Endothelial cell of umbilical vein (primary cell): Measurements from ENCODE around the gene MGLL. TPM values are rescaled to one million over a fixed set of nuclear protein-coding genes. Genes with fewer than 3 reads are reported as not detected.

Experiments used
- BruUV-seq: library from RNA; stranded (reverse); fragments of 400-500 nt; replicated peaks from 2 replicates; lab custom pipeline; 2021; lab: Mats Ljungman, UMichigan
- CTCF ChIA-PET: fragments of 300-600, 350-600 bp; sonication (Branson Sonifier 250); formaldehyde crosslinking; loops from one replicate; lab custom pipeline; 2021; ENCODE audit warnings: antibody characterized with exemption, inconsistent platforms; lab: Charles Lee
- POLR2A ChIA-PET: fragments of 300-600, 350-600 bp; sonication (Branson Sonifier 250); formaldehyde crosslinking; loops from one replicate; lab custom pipeline; 2021; ENCODE audit warnings: antibody characterized with exemption, inconsistent platforms; lab: Charles Lee
- DNase-seq: peaks from one replicate; pipeline ENCODE4 v3.0.0-alpha.2; 2011; ENCODE audit warnings: low read depth, low spot score
- FAIRE-seq: peaks from 2 replicates; lab custom pipeline; 2011; peaks lifted over from hg19 to GRCh38; lab: Jason Lieb, UNC
- H2AFZ ChIP-seq: 2 replicates; pipeline ENCODE4 v1.6.0; 2012; ENCODE audit warnings: low read depth, low read length, control low read depth, inconsistent platforms
- H3K27ac ChIP-seq: 2 replicates; pipeline ENCODE4 v1.5.1; 2011; ENCODE audit warnings: low read depth, mild to moderate bottlenecking, control low read depth, low read length, moderate library complexity; ENCODE audit not compliant: insufficient read depth
- H3K27me3 ChIP-seq, 2 experiments: 2 replicates each; pipeline versions ENCODE4 v1.6.0 to v1.6.1; 2011; ENCODE audit warnings: low read length in 2 of 2, mixed read lengths in 1 of 2; ENCODE audit not compliant: control insufficient read depth in 2 of 2, insufficient read depth in 2 of 2
- H3K36me3 ChIP-seq, 2 experiments: 2 replicates in 1 of 2; 3 replicates in 1 of 2; pipeline ENCODE4 v1.5.1; 2011; ENCODE audit warnings: low read length in 2 of 2, mild to moderate bottlenecking in 1 of 2, moderate library complexity in 1 of 2; ENCODE audit not compliant: control insufficient read depth in 2 of 2, insufficient read depth in 2 of 2; ENCODE audit errors: extremely low read depth in 1 of 2
- H3K4me1 ChIP-seq: 3 replicates; pipeline ENCODE4 v1.5.1; 2011; ENCODE audit warnings: mild to moderate bottlenecking, low read length; ENCODE audit not compliant: control insufficient read depth, insufficient read depth; ENCODE audit errors: extremely low read depth
- H3K4me2 ChIP-seq: 2 replicates; pipeline ENCODE4 v1.6.1; 2011; ENCODE audit warnings: low read length, control low read depth, mixed read lengths; ENCODE audit not compliant: insufficient read depth
- H3K4me3 ChIP-seq, 3 experiments: fragments of 200-600 bp in 1 of 3; sonication (generic), shearing (Covaris generic) in 1 of 3; replicated peaks in 1 of 3; 2 replicates each; pipeline ENCODE4 v1.5.1; 2011 to 2016; ENCODE audit warnings: control low read depth in 3 of 3, low read length in 3 of 3, mild to moderate bottlenecking in 2 of 3, inconsistent platforms in 1 of 3, low read depth in 1 of 3, moderate library complexity in 1 of 3; ENCODE audit not compliant: insufficient read depth in 1 of 3
- H3K79me2 ChIP-seq: 2 replicates; pipeline ENCODE4 v1.6.0; 2012; ENCODE audit warnings: low read length, inconsistent platforms; ENCODE audit not compliant: control insufficient read depth, insufficient read depth
- H3K9ac ChIP-seq: replicated peaks from 2 replicates; pipeline ENCODE3; 2011; ENCODE audit warnings: low read length, control low read depth; ENCODE audit not compliant: insufficient read depth; ENCODE audit errors: extremely low read depth
- H3K9me1 ChIP-seq: replicated peaks from 3 replicates; pipeline ENCODE4 v1.6.0; 2011; ENCODE audit warnings: mild to moderate bottlenecking, low read length; ENCODE audit not compliant: control insufficient read depth, insufficient read depth; ENCODE audit errors: extremely low read depth
- H3K9me3 ChIP-seq: replicated peaks from 2 replicates; pipeline ENCODE4 v1.5.1; 2012; ENCODE audit warnings: low read length, inconsistent platforms; ENCODE audit not compliant: control insufficient read depth, insufficient read depth
- H4K20me1 ChIP-seq: replicated peaks from 2 replicates; pipeline ENCODE3; 2011; ENCODE audit warnings: mild to moderate bottlenecking, low read length; ENCODE audit not compliant: control insufficient read depth, insufficient read depth; ENCODE audit errors: extremely low read depth
- CTCF ChIP-seq, 2 donors: IDR thresholded peaks; 1 replicate in 1 of 2; 2 replicates in 1 of 2; pipeline ENCODE4 v1.5.1; 2011; ENCODE audit warnings: low read length in 2 of 2, mild to moderate bottlenecking in 2 of 2, moderate library complexity in 2 of 2, control low read depth in 1 of 2, inconsistent platforms in 1 of 2, low read depth in 1 of 2; ENCODE audit not compliant: insufficient read depth in 1 of 2; ENCODE audit errors: extremely low read depth in 1 of 2
- EZH2 ChIP-seq: IDR thresholded peaks from 2 replicates; pipeline ENCODE4 v1.6.1; 2012; ENCODE audit warnings: borderline replicate concordance, low read depth, mild to moderate bottlenecking, moderate library complexity, low read length, inconsistent platforms; ENCODE audit not compliant: severe bottlenecking
- FOS ChIP-seq: IDR thresholded peaks from 2 replicates; pipeline ENCODE4 v1.6.1; 2011; ENCODE audit warnings: mild to moderate bottlenecking, low read length, moderate library complexity, borderline replicate concordance; ENCODE audit not compliant: insufficient read depth
- GATA2 ChIP-seq: IDR thresholded peaks from 2 replicates; pipeline ENCODE4 v1.7.0; 2011; ENCODE audit warnings: low read depth, mild to moderate bottlenecking, moderate library complexity, mixed read lengths, low read length; ENCODE audit not compliant: insufficient read length, insufficient read depth
- JUN ChIP-seq: IDR thresholded peaks from 2 replicates; pipeline ENCODE4 v1.6.1; 2011; ENCODE audit warnings: borderline replicate concordance, low read depth; ENCODE audit not compliant: insufficient read length, insufficient read depth
- MAX ChIP-seq: IDR thresholded peaks from 2 replicates; pipeline ENCODE4 v1.6.1; 2011; ENCODE audit not compliant: insufficient read depth, insufficient read length
- MYC ChIP-seq: IDR thresholded peaks from one replicate; pipeline ENCODE4 v1.6.1; 2011; ENCODE audit warnings: mild to moderate bottlenecking, low read depth, low read length
- POLR2A ChIP-seq: IDR thresholded peaks from 2 replicates; pipeline ENCODE4 v1.6.1; 2012; ENCODE audit warnings: low read depth, mild to moderate bottlenecking, control low read depth, low read length
- POLR2AphosphoS5 ChIP-seq: IDR thresholded peaks from 2 replicates; pipeline ENCODE4 v1.6.1; 2012; ENCODE audit warnings: low read depth, mild to moderate bottlenecking, control low read depth, low read length, moderate library complexity; ENCODE audit not compliant: insufficient read depth
- dilution Hi-C: fragments of 300-500 bp; cut with MboI; formaldehyde crosslinking; loops from one replicate; pipeline ENCODE4 v1.15.0; 2019; ENCODE audit warnings: low sequenced_read_pairs; ENCODE audit not compliant: extremely low pct_ligation_motif_present
- intact Hi-C: fragments of 100-400 bp; cut with micrococcal nuclease; formaldehyde crosslinking; loops from one replicate; pipeline ENCODE4 v1.10.0; 2022
- polyA plus RNA-seq, 4 experiments: library from polyadenylated mRNA; depleted of rRNA in 3 of 4; stranded (reverse) in 3 of 4; unstranded in 1 of 4; fragments of >200 nt; gene quantifications; 2 replicates each; pipeline versions ENCODE4 v1.2.1 to v1.2.3, GENCODE V29; 2011 to 2012; ENCODE audit warnings: missing spikeins in 1 of 4
- total RNA-seq: library from RNA; stranded (reverse); gene quantifications from 2 replicates; pipeline ENCODE4 v1.2.3, GENCODE V29; 2021

The MGLL gene
- total and polyA plus RNA-seq, 2 donors (not counting 3 experiments of a cell fraction or from before 2014, with no cell fraction given), result 30.7 to 60.2 TPM

GRCh38 chr3:127772827-127773751 lies 49.2 kb downstream of the MGLL start:
- no peaks in the 10 kb centered on the region for H3K9me3 ChIP-seq
- peaks cover 29% of the 10 kb centered on the region for H3K4me1 ChIP-seq
- no peak overlapping the region for H3K4me3 ChIP-seq
- H2AFZ ChIP-seq, result no peak overlapping the region
- H3K4me2 ChIP-seq, result no peak overlapping the region
- no peak for DNase-seq
- ChIA-PET CTCF (no interaction called here), POLR2A (no interaction called here)
- H3K9ac ChIP-seq, result no peak overlapping the region
- no peaks in the 10 kb centered on the region for H3K9me1 ChIP-seq
- FAIRE-seq, result no peak
- intact Hi-C loops (no loop called here), dilution Hi-C loops (no loop called here)
- TF ChIP-seq EZH2 (no peak), POLR2A (no peak), GATA2 (no peak), JUN (no peak)
- no peaks in the 10 kb centered on the region for H4K20me1 ChIP-seq
- H3K79me2 ChIP-seq, result peaks cover 60% of the 10 kb centered on the region
- no peaks in the 10 kb centered on the region for H3K27me3 ChIP-seq
- H3K36me3 ChIP-seq, result no peaks in the 10 kb centered on the region
- no TSS peak for BruUV-seq
- no peak overlapping the region for H3K27ac ChIP-seq

- POLR2A ChIA-PET, result no interaction called here
- Histone ChIP-seq H3K4me1 (peaks cover 37% of the 10 kb centered on the region), H3K4me2 (no peak overlapping the region), H3K27me3 (no peaks in the 10 kb centered on the region), H3K27ac (no peak overlapping the region), H3K9me3 (no peaks in the 10 kb centered on the region), H2AFZ (no peak overlapping the region), H3K36me3 (no peaks in the 10 kb centered on the region), H4K20me1 (no peaks in the 10 kb centered on the region), H3K9me1 (no peaks in the 10 kb centered on the region), H3K9ac (no peak overlapping the region), H3K4me3 (no peak overlapping the region), H3K79me2 (peaks cover 57% of the 10 kb centered on the region)
- FAIRE-seq (no peak), DNase-seq (no peak)
- intact Hi-C loops (no loop called here), dilution Hi-C loops (no loop called here)
- CTCF ChIA-PET, result no interaction called here
- TF ChIP-seq POLR2A, result no peak
- TF ChIP-seq GATA2, result no peak
- no peak for TF ChIP-seq FOS
- TF ChIP-seq MYC, result no peak
- no peak for TF ChIP-seq MAX
- TF ChIP-seq CTCF (IDR thresholded peaks at IDR 0.05; ENCODE audit: extremely low read depth in 1 of 2, insufficient read depth in 1 of 2, low read depth in 1 of 2, low read length in 2 of 2), result no peak
- TF ChIP-seq POLR2AphosphoS5, result no peak
- no peak for TF ChIP-seq JUN
- TF ChIP-seq EZH2, result no peak
- no TSS peak for BruUV-seq
Observed at GRCh38 chr3:127772273-127772672, 50.0 kb downstream of the MGLL start.
